OCI-LY7 (cell line): Measurements from ENCODE around the gene PAFAH1B1.

ENCODE experiments used
- CTCF ChIP-seq: fragments of 200-600 bp; sonication (generic); conservative IDR thresholded peaks from 2 replicates; pipeline ENCODE4 v1.5.1; 2014; ENCODE audit warnings: mild to moderate bottlenecking, antibody characterized with exemption, low read length, moderate library complexity, mixed read lengths
- EZH2phosphoT487 ChIP-seq: fragments of 200-600 bp; sonication (generic); IDR thresholded peaks from 2 replicates; pipeline ENCODE4 v1.6.1; 2018; ENCODE audit warnings: low read depth, borderline replicate concordance, mild to moderate bottlenecking, mixed run types, antibody characterized with exemption, low read length, moderate library complexity, mixed read lengths

GRCh38 chr17:2609091-2609490 is 15.6 kb downstream of the PAFAH1B1 start:
- TF ChIP-seq CTCF, result no peak
- no peak for TF ChIP-seq EZH2phosphoT487
